KMS-11 (cell line): ENCODE results near the gene EIPR1.

Experiments
- H2AFZ ChIP-seq: fragments of 200-600 bp; sonication (generic); 2 replicates; pipeline ENCODE4 v1.6.1; 2016; ENCODE audit warnings: antibody characterized with exemption, mixed run types, low read depth
- H3K27ac ChIP-seq: fragments of 200-600 bp; sonication (generic); 2 replicates; pipeline ENCODE4 v1.6.1; 2016; ENCODE audit warnings: mild to moderate bottlenecking, mixed run types
- H3K27me3 ChIP-seq: fragments of 200-600 bp; sonication (generic); 2 replicates; pipeline ENCODE4 v1.6.1; 2017; ENCODE audit warnings: mild to moderate bottlenecking, low read depth, mixed run types, moderate library complexity; ENCODE audit not compliant: insufficient read depth
- H3K36me3 ChIP-seq: fragments of 200-600 bp; sonication (generic); 2 replicates; pipeline ENCODE4 v1.6.1; 2017; ENCODE audit warnings: mild to moderate bottlenecking, mixed run types; ENCODE audit not compliant: insufficient read depth
- H3K4me1 ChIP-seq: fragments of 200-600 bp; sonication (generic); 2 replicates; pipeline ENCODE4 v1.6.1; 2016; ENCODE audit warnings: mild to moderate bottlenecking, low read depth, mixed run types; ENCODE audit not compliant: poor library complexity, severe bottlenecking
- H3K4me2 ChIP-seq: fragments of 200-600 bp; sonication (generic); 2 replicates; pipeline ENCODE4 v1.7.0; 2016; ENCODE audit warnings: mild to moderate bottlenecking, mixed run types
- H3K4me3 ChIP-seq: fragments of 200-600 bp; sonication (generic); IDR thresholded peaks from 2 replicates; pipeline ENCODE4 v1.6.1; 2017; ENCODE audit warnings: low read depth, low read length, mixed read lengths; ENCODE audit not compliant: insufficient read depth
- H3K79me2 ChIP-seq: fragments of 200-600 bp; sonication (generic); 2 replicates; pipeline ENCODE4 v1.6.1; 2016; ENCODE audit warnings: low read depth, mixed run types; ENCODE audit not compliant: insufficient read depth
- H3K9ac ChIP-seq: fragments of 200-600 bp; sonication (generic); 2 replicates; pipeline ENCODE4 v1.6.1; 2016; ENCODE audit warnings: mild to moderate bottlenecking, mixed run types
- H4K20me1 ChIP-seq: fragments of 200-600 bp; sonication (generic); 2 replicates; pipeline ENCODE4 v1.6.1; 2016; ENCODE audit warnings: mild to moderate bottlenecking, mixed run types; ENCODE audit not compliant: insufficient read depth
- TF ChIP-seq, protein P1 (sequence below): fragments of 200-600 bp; sonication (generic); conservative IDR thresholded peaks from 2 replicates; pipeline ENCODE4 v1.6.1; 2017; ENCODE audit warnings: low read depth, mild to moderate bottlenecking, antibody characterized with exemption, low read length, moderate library complexity, mixed read lengths

Gene EIPR1

GRCh38 chr2:3323360-3324035 lies 54.1 kb downstream of the EIPR1 start:
- Histone ChIP-seq H3K36me3 (no peaks in the 10 kb centered on the region), H3K79me2 (no peaks in the 10 kb centered on the region), H4K20me1 (no peaks in the 10 kb centered on the region)

GRCh38 chr2:3322311-3322970 lies 55.2 kb downstream of the EIPR1 start:
- Histone ChIP-seq H2AFZ (no peak overlapping the region), H4K20me1 (no peaks in the 10 kb centered on the region), H3K4me1 (no peaks in the 10 kb centered on the region), H3K79me2 (no peaks in the 10 kb centered on the region), H3K27ac (no peak overlapping the region), H3K9ac (no peak overlapping the region), H3K27me3 (no peaks in the 10 kb centered on the region), H3K36me3 (no peaks in the 10 kb centered on the region), H3K4me3 (no peak overlapping the region), H3K4me2 (no peak overlapping the region)
- TF ChIP-seq, protein P1, sequence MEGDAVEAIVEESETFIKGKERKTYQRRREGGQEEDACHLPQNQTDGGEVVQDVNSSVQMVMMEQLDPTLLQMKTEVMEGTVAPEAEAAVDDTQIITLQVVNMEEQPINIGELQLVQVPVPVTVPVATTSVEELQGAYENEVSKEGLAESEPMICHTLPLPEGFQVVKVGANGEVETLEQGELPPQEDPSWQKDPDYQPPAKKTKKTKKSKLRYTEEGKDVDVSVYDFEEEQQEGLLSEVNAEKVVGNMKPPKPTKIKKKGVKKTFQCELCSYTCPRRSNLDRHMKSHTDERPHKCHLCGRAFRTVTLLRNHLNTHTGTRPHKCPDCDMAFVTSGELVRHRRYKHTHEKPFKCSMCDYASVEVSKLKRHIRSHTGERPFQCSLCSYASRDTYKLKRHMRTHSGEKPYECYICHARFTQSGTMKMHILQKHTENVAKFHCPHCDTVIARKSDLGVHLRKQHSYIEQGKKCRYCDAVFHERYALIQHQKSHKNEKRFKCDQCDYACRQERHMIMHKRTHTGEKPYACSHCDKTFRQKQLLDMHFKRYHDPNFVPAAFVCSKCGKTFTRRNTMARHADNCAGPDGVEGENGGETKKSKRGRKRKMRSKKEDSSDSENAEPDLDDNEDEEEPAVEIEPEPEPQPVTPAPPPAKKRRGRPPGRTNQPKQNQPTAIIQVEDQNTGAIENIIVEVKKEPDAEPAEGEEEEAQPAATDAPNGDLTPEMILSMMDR = no peak

More at GRCh38 chr2:3323360-3324035, 54.1 kb downstream of the EIPR1 start:
- Histone ChIP-seq H3K4me1 (no peaks in the 10 kb centered on the region), H3K27me3 (no peaks in the 10 kb centered on the region), H3K4me3 (no peak overlapping the region), H2AFZ (no peak overlapping the region), H3K4me2 (no peak overlapping the region), H3K9ac (no peak overlapping the region), H3K27ac (no peak overlapping the region)
- TF ChIP-seq, protein P1 = no peak

GRCh38 chr2:3321825-3322224 lies 55.8 kb downstream of the EIPR1 start:
- Histone ChIP-seq H3K79me2 (no peaks in the 10 kb centered on the region), H3K4me2 (no peak overlapping the region), H3K4me3 (no peak overlapping the region), H3K27me3 (no peaks in the 10 kb centered on the region), H4K20me1 (no peaks in the 10 kb centered on the region), H3K27ac (no peak overlapping the region), H3K9ac (no peak overlapping the region), H3K4me1 (no peaks in the 10 kb centered on the region), H2AFZ (no peak overlapping the region), H3K36me3 (no peaks in the 10 kb centered on the region)
- TF ChIP-seq, protein P1 = no peak

- H3K27me3 ChIP-seq = no peaks in the 10 kb centered on the region
- H4K20me1 ChIP-seq = no peaks in the 10 kb centered on the region
- no peak overlapping the region for H3K27ac ChIP-seq
- no peaks in the 10 kb centered on the region for H3K36me3 ChIP-seq
- H3K4me3 ChIP-seq = no peak overlapping the region
- H3K79me2 ChIP-seq = no peaks in the 10 kb centered on the region
- TF ChIP-seq, protein P1 = no peak
- H3K9ac ChIP-seq = no peak overlapping the region
- no peak overlapping the region for H3K4me2 ChIP-seq
- no peak overlapping the region for H2AFZ ChIP-seq
- H3K4me1 ChIP-seq = no peaks in the 10 kb centered on the region
Measured at GRCh38 chr2:3320910-3321605, 56.6 kb downstream of the EIPR1 start.
